BLaER1 (cell line): ENCODE measurements around the gene PMAIP1.
"Not testable (repeated sequence)": the region's sequence is repeated elsewhere in the genome, so short reads cannot be mapped to it uniquely, and the experiment has no call there.

Experiments used
- H3K27ac ChIP-seq: shearing (Covaris generic); formaldehyde crosslinking; 2 replicates; pipeline ENCODE4 v1.8.1; 2022
- H3K27me3 ChIP-seq: shearing (Covaris generic); formaldehyde crosslinking; 2 replicates; pipeline ENCODE4 v1.8.1; 2022
- H3K36me3 ChIP-seq: shearing (Covaris generic); formaldehyde crosslinking; 2 replicates; pipeline ENCODE4 v1.8.1; 2022
- H3K4me1 ChIP-seq: shearing (Covaris generic); formaldehyde crosslinking; 2 replicates; pipeline ENCODE4 v1.8.1; 2022
- H3K4me2 ChIP-seq: shearing (Covaris generic); formaldehyde crosslinking; 2 replicates; pipeline ENCODE4 v1.8.1; 2022
- H3K4me3 ChIP-seq: shearing (Covaris generic); formaldehyde crosslinking; 2 replicates; pipeline ENCODE4 v1.8.1; 2022
- H3K9ac ChIP-seq: shearing (Covaris generic); formaldehyde crosslinking; 2 replicates; pipeline ENCODE4 v1.8.1; 2022
- H3K9me3 ChIP-seq: shearing (Covaris generic); formaldehyde crosslinking; 2 replicates; pipeline ENCODE4 v1.8.1; 2022
- H4K20me1 ChIP-seq: shearing (Covaris generic); formaldehyde crosslinking; 2 replicates; pipeline ENCODE4 v1.8.1; 2022
- Cebpa-rat ChIP-seq: shearing (Covaris generic); IDR thresholded peaks from 2 replicates; pipeline ENCODE4 v1.8.1; 2022

PMAIP1 gene

GRCh38 chr18:59881728-59882656 is 17.8 kb upstream of the PMAIP1 start:
- TF ChIP-seq Cebpa-rat: no peak
- H4K20me1 ChIP-seq: no peaks in the 10 kb centered on the region
- H3K27ac ChIP-seq: peak overlapping the region; percentile 61
- peak overlapping the region; percentile 46; the same call in 1 of the 2 replicates for H3K9ac ChIP-seq
- H3K27me3 ChIP-seq: no peaks in the 10 kb centered on the region
- H3K4me2 ChIP-seq: peak overlapping the region; percentile 69
- no peaks in the 10 kb centered on the region for H3K36me3 ChIP-seq
- no peaks in the 10 kb centered on the region for H3K9me3 ChIP-seq
- no peak overlapping the region for H3K4me3 ChIP-seq
- peaks cover 61% of the 10 kb centered on the region for H3K4me1 ChIP-seq

GRCh38 chr18:59884351-59884750 is 15.4 kb upstream of the PMAIP1 start:
- no peaks in the 10 kb centered on the region for H3K27me3 ChIP-seq
- H3K36me3 ChIP-seq: no peaks in the 10 kb centered on the region
- no peak overlapping the region for H3K4me3 ChIP-seq
- no peak overlapping the region for H3K9ac ChIP-seq
- no peaks in the 10 kb centered on the region for H3K9me3 ChIP-seq
- H3K27ac ChIP-seq: no peak overlapping the region
- H3K4me1 ChIP-seq: peaks cover 52% of the 10 kb centered on the region
- no peak for TF ChIP-seq Cebpa-rat
- H4K20me1 ChIP-seq: no peaks in the 10 kb centered on the region
- H3K4me2 ChIP-seq: 0 out of 2 replicates have a peak overlapping the region, but pooled peaks have one; percentile 82

- TF ChIP-seq Cebpa-rat: no peak
- Histone ChIP-seq H3K27ac (peak overlapping the region; percentile 58), H3K27me3 (no peaks in the 10 kb centered on the region), H3K4me3 (0 out of 2 replicates have a peak overlapping the region, but pooled peaks have one; percentile 30), H3K36me3 (no peaks in the 10 kb centered on the region), H4K20me1 (no peaks in the 10 kb centered on the region), H3K4me1 (peaks cover 52% of the 10 kb centered on the region), H3K9ac (peak overlapping the region; percentile 48; the same call in 1 of the 2 replicates), H3K9me3 (no peaks in the 10 kb centered on the region), H3K4me2 (peak overlapping the region; percentile 82)
Observed at GRCh38 chr18:59885579-59886163, 14.1 kb upstream of the PMAIP1 start.

- H4K20me1 ChIP-seq, H3K4me3 ChIP-seq, H3K9me3 ChIP-seq, H3K27me3 ChIP-seq, H3K27ac ChIP-seq, H3K9ac ChIP-seq, H3K36me3 ChIP-seq: not testable (repeated sequence)
- Histone ChIP-seq H3K4me2 (peak overlapping the region; percentile 82), H3K4me1 (peaks cover 47% of the 10 kb centered on the region)
Observed at GRCh38 chr18:59886399-59886798, 13.4 kb upstream of the PMAIP1 start.

GRCh38 chr18:59892123-59892522 is 7.7 kb upstream of the PMAIP1 start:
- Histone ChIP-seq H3K36me3 (no peaks in the 10 kb centered on the region), H3K9me3 (no peaks in the 10 kb centered on the region), H4K20me1 (no peaks in the 10 kb centered on the region), H3K4me3 (no peak overlapping the region), H3K27me3 (no peaks in the 10 kb centered on the region), H3K9ac (no peak overlapping the region), H3K4me1 (no peaks in the 10 kb centered on the region), H3K4me2 (no peak overlapping the region), H3K27ac (no peak overlapping the region)
- TF ChIP-seq Cebpa-rat: no peak

GRCh38 chr18:59893971-59894370 is 5.8 kb upstream of the PMAIP1 start:
- TF ChIP-seq Cebpa-rat: no peak
- Histone ChIP-seq H3K4me2 (no peak overlapping the region), H3K4me1 (peaks cover 7% of the 10 kb centered on the region), H3K27ac (no peak overlapping the region), H3K9ac (no peak overlapping the region), H3K27me3 (no peaks in the 10 kb centered on the region), H3K4me3 (no peak overlapping the region), H3K36me3 (no peaks in the 10 kb centered on the region), H4K20me1 (no peaks in the 10 kb centered on the region), H3K9me3 (no peaks in the 10 kb centered on the region)

GRCh38 chr18:59897321-59897954 is 2.4 kb upstream of the PMAIP1 start:
- Histone ChIP-seq H3K4me2 (no peak overlapping the region), H3K4me3 (no peak overlapping the region), H3K36me3 (peaks cover 1% of the 10 kb centered on the region), H3K4me1 (peaks cover 20% of the 10 kb centered on the region), H3K9me3 (no peaks in the 10 kb centered on the region), H3K9ac (no peak overlapping the region), H3K27ac (no peak overlapping the region), H4K20me1 (peaks cover 15% of the 10 kb centered on the region), H3K27me3 (no peaks in the 10 kb centered on the region)
- TF ChIP-seq Cebpa-rat: no peak

- H3K4me2 ChIP-seq: peak overlapping the region; percentile 84; the same call in 1 of the 2 replicates
- peaks cover 22% of the 10 kb centered on the region for H4K20me1 ChIP-seq
- no peak for TF ChIP-seq Cebpa-rat
- no peaks in the 10 kb centered on the region for H3K9me3 ChIP-seq
- H3K4me1 ChIP-seq: peaks cover 26% of the 10 kb centered on the region
- H3K27me3 ChIP-seq: no peaks in the 10 kb centered on the region
- H3K36me3 ChIP-seq: peaks cover 8% of the 10 kb centered on the region
- no peak overlapping the region for H3K4me3 ChIP-seq
- H3K9ac ChIP-seq: no peak overlapping the region
- H3K27ac ChIP-seq: no peak overlapping the region
Observed at GRCh38 chr18:59898093-59898492, 1.7 kb upstream of the PMAIP1 start.

GRCh38 chr18:59898609-59899297 is 1.0 kb upstream of the PMAIP1 start:
- Histone ChIP-seq H3K36me3 (peaks cover 8% of the 10 kb centered on the region), H3K9ac (peak overlapping the region; percentile 97), H3K27me3 (no peaks in the 10 kb centered on the region), H4K20me1 (peaks cover 28% of the 10 kb centered on the region), H3K4me3 (peak overlapping the region; percentile 94), H3K9me3 (no peaks in the 10 kb centered on the region), H3K27ac (peak overlapping the region; percentile 88), H3K4me2 (peak overlapping the region; percentile 84), H3K4me1 (peaks cover 32% of the 10 kb centered on the region)
- no peak for TF ChIP-seq Cebpa-rat
